Mononuclear cell (primary cell): ENCODE data around the gene PEMT. TPM values are rescaled to one million over a fixed set of nuclear protein-coding genes. Genes with fewer than 3 reads are reported as not detected.

Experiments used
- H3K27me3 ChIP-seq: 2 replicates; pipeline ENCODE4 v1.6.0; 2011; ENCODE audit warnings: low read length, control low read depth; ENCODE audit not compliant: insufficient read depth
- H3K4me1 ChIP-seq: 2 replicates; pipeline ENCODE4 v1.5.1; 2011; ENCODE audit warnings: mild to moderate bottlenecking, low read length, control low read depth; ENCODE audit not compliant: insufficient read depth
- H3K4me3 ChIP-seq: 2 replicates; pipeline ENCODE4 v1.5.1; 2011; ENCODE audit warnings: mild to moderate bottlenecking, low read length, moderate library complexity
- H3K9me3 ChIP-seq: 2 replicates; pipeline ENCODE4 v1.5.1; 2011; ENCODE audit warnings: low read depth, mild to moderate bottlenecking, control low read depth, low read length
- total RNA-seq: library from RNA; depleted of rRNA; stranded (reverse); fragments of >200 nt; gene quantifications from one replicate; pipeline ENCODE4 v1.2.3, GENCODE V29; 2012

Gene PEMT
- total RNA-seq, 1 donor = 13.9 TPM

DNA sequence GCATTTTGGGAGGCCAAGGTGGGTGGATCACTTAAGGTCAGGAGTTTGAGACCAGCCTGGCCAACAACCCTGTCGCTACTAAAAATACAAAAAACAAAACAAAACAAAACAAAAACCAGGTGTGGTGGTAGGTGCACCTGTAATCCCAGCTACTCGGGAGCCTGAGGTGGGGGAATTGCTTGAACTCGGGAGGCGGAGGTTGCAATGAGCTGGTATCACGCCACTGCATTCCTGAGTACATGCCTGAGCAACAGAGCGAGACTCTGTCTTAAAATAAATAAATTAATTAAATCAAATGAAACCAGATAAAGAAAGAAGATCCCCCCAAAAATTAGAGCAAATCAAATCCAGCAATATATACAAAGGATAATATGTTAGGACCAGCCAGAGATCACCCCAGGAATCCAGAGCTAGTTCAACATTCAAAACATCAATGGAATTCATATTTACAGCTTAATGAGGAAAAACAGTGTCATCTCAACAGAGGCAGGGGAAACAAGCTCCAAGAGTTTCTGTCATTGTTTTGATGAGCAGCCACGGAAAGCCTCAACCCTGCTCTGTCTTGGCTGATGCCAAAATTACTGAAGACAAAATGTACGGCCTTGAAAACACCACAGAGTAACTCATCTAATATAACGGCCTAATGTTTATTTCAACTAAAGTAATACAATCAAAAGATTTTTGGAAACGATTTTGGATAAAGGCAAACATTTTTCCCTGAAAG is 3.7 kb downstream of the PEMT start:
- H3K4me1 ChIP-seq = peaks cover 17% of the 10 kb centered on the region
- H3K9me3 ChIP-seq = no peaks in the 10 kb centered on the region
- no peaks in the 10 kb centered on the region for H3K27me3 ChIP-seq
- H3K4me3 ChIP-seq = no peak overlapping the region

DNA sequence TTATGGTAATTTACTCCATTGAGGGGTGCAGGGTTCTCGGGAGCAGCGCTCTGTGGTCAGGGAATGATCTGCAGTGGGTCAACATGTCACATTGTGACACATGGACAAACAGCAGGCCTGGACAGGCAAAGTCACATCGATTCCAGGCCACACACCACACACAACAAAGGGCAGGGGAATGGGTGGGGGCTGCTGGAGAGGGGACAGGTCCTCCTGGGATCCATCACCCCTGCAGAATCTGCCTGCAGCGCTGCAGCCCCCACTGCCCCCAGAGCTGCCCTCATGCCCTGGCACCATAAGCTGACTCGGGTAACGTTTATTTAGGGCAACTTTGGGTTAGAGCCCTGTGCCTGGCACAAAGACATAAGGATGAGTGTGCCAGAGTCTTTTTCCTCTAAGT is 9.1 kb downstream of the PEMT start:
- Histone ChIP-seq H3K27me3 (no peaks in the 10 kb centered on the region), H3K4me3 (no peak overlapping the region), H3K4me1 (no peaks in the 10 kb centered on the region), H3K9me3 (no peaks in the 10 kb centered on the region)

DNA sequence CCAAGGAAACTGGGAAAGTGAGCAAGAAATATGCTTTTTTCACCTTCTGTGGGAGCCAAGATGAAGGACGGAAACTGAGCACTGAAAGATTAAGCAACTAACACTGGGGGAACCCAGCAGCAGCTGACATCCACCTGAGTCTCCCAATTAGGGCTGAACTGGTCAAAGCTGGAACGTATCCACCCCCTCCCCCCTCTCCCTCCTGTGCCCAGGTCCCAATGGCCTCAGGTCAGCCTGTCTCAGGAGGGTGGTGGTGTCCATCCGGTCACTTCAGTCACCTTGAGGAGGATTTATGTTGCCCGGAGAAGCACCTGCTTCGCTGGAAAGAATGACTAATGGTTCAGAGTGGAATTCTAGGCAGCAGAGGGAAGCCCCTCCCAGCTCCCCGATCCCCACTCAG is 10.0 kb downstream of the PEMT start:
- Histone ChIP-seq H3K4me1 (no peaks in the 10 kb centered on the region), H3K9me3 (no peaks in the 10 kb centered on the region), H3K4me3 (no peak overlapping the region), H3K27me3 (no peaks in the 10 kb centered on the region)

DNA sequence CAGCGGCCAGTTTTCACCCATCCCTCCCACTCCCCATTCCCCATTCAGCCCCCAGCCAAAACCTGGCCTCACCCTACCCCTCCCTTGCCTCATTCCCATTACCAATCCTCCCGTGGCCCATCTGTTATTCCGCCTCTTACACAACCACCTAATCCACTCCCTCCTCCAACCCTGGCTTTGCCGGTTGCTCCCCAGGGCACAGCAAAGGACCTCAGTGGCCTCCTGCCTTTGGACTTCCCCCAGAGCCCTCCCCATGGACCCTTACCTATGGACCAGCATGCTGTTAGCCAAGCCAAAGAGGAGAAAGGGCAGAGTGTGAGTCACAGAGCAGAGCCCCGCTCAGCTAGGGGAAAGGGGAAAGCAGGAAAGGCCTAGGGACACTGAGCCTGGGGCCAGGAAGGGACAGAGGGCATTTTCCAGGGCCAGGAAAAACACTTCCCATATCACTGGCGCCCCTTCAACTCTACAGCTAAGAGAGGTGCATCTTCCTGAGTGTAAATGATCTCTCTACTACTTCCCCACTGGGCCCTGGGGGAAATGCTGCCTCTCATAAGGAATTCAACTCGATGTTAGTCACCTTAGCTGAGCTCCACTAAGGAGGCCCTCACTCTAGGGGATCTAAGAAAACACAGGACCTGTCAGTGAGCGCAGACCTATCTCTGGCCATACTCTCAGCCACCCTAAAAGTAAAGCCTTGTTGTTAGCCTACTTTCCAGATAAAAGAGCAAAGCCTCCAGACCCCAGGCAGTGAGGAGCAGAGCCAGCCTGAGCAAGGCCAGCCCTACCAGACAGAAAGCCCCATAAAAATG is 10.6 kb downstream of the PEMT start:
- no peaks in the 10 kb centered on the region for H3K27me3 ChIP-seq
- H3K4me3 ChIP-seq = no peak overlapping the region
- H3K4me1 ChIP-seq = no peaks in the 10 kb centered on the region
- H3K9me3 ChIP-seq = no peaks in the 10 kb centered on the region

DNA sequence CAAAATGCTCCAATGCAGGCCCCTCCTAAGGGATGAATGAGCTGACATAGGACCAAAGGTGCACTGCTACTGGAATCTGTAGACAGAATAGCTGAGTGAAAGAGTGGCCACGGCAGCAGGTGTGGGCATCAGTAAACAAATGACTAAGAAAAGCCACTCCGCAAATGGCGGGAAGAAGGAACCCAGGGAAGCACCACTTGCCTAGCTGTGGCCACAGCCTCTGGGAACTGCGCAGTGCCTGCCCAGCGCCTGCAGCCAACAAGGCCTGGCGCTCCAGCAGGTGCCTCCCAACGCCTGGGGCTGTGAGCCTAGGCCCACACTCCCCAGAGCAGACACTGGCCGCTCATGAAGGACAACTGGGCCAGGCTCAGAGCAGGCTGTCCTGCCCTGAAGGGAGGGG is 11.8 kb downstream of the PEMT start:
- no peak overlapping the region for H3K4me3 ChIP-seq
- H3K9me3 ChIP-seq = no peaks in the 10 kb centered on the region
- no peaks in the 10 kb centered on the region for H3K27me3 ChIP-seq
- no peaks in the 10 kb centered on the region for H3K4me1 ChIP-seq

DNA sequence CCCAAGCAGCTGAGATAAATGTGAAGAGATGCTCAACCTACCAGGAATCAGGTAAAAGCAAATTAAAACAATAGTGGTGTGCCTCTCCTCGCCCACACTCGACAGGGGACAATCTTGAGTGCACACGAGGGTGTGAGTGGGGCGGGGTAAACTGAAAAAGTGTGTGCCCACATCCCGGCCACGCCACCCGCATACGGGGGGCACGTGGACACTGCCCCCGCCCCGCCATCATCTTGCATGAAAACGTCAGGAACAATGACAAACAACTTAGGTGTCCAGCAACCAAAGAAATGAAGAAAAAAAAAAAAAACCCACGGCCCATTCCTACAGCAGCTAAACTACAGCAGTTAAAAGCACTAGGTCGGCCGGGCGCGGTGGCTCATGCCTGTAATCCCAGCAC is 14.1 kb downstream of the PEMT start:
- H3K4me3 ChIP-seq = no peak overlapping the region
- no peaks in the 10 kb centered on the region for H3K9me3 ChIP-seq
- H3K4me1 ChIP-seq = no peaks in the 10 kb centered on the region
- no peaks in the 10 kb centered on the region for H3K27me3 ChIP-seq

DNA sequence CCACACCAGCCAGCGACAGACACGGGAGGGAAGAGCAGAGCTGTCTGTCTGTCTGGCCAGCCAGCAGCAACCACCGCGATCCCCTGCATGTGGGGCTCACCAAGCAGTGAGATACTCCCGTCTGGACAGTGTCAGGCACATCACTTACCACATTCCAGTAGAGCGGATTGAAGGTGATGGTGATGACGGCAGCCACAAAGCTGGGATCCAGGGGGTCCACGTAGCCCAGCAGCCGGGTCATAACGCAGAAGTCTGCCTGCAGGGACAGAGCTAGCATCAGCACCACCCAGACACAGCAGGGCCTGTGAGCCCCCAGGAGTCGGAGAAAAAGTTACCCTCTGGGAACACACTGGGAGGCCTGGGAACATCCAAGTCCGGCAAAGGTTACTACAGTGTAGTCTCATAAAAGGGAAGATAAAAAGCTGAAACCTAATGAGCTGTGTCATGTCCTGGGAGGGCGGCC is 14.7 kb downstream of the PEMT start:
- Histone ChIP-seq H3K9me3 (no peaks in the 10 kb centered on the region), H3K4me1 (no peaks in the 10 kb centered on the region), H3K4me3 (no peak overlapping the region), H3K27me3 (no peaks in the 10 kb centered on the region)

DNA sequence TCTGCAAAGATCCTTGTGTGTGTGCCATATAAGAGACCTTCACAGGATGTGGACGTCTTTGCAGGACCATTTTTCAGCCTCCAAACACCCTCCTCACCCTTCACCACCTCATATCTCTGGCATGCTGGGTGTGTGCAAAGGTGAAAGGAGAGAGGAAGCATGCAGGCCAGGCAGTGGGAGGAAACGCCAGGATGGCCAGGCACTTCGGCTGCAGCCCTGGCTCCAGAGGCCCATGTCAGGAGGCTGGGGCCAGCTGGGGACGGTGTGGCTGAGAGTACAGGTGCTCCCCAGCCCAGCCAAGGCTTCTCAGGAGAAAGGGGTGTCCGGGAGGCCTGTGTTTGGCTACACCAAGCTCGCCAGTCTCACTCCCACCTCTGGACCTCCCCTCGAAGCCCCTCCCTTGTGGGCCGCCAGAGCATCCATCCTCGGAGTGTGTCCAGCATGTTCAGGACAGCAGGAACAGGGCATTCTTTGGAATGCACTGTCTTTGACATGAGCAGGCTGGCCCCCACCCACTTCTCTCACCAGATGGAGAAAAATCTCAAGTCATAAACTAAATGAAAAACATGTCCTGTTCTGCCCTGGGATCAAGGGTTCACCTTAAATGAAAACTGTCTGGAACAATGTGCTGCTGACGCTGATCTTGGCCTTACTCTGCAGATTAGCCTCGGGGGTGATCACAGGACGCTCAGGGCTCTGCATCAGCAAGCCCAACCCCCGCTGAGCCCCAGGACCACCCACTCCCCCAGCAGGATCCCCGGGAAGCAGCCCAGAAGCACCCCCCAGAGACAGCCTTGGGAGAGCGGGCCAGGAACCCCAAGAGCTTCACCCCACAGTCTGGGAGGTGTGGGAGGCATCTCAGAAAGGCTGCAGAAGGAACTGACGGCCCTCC is 15.9 kb downstream of the PEMT start:
- no peak overlapping the region for H3K4me3 ChIP-seq
- no peaks in the 10 kb centered on the region for H3K4me1 ChIP-seq
- H3K27me3 ChIP-seq = no peaks in the 10 kb centered on the region
- no peaks in the 10 kb centered on the region for H3K9me3 ChIP-seq

DNA sequence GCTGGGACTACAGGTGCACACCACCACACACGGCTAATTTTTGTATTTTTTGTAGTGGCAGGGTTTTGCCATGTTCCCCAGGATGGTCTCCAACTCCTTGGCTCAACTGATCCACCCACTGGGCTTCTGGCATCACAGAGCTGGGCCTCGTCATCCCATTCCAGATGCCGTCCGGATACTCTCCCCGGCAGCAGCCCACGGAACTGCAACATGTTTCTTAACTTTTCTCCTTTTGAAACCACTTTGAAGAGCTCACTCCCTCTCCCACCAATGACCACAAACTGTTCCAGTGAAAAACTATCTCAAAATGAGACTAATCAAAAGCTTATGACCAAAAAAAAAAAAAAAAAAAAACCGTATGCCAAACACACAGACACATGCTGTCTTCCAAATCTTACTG is 17.6 kb downstream of the PEMT start:
- Histone ChIP-seq H3K4me1 (no peaks in the 10 kb centered on the region), H3K9me3 (no peaks in the 10 kb centered on the region), H3K4me3 (no peak overlapping the region), H3K27me3 (no peaks in the 10 kb centered on the region)

DNA sequence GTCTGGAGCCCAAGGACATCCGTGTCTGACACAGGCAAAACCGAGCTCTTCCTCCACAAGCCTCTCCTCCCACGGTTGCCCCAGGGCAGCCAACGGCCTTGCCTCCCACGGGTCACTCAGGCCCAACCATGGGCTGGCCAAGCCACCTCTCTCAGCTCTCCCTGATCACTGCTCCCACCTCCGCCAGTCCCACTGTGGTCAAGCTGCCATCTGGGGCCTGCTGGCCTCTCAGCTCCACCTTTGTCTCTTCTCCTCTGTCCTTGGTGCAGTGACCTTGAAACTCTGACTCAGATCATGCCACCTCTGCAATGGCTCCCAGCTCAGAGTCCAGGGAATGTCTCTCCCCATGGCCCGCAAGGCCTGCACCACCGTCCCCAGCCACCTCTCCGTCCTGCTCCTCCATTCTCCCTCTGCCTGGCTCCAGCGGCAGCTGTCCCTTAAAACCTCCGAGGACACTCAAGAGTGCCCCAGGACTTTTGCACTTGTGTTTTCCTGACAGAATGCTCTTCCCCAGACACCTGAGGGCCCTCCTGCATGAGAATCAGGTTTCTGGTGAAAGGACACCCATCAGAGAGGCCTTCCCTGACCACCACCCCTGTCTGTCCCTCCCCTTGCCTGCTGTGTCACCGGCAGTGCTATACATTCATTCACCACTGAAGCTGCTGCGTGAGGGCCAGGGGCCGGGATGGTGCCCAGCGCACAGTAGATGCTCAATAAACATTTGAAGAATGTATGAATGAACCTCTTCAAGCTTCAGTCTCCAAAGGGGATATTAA is 19.3 kb downstream of the PEMT start:
- H3K4me1 ChIP-seq = no peaks in the 10 kb centered on the region
- no peak overlapping the region for H3K4me3 ChIP-seq
- no peaks in the 10 kb centered on the region for H3K9me3 ChIP-seq
- H3K27me3 ChIP-seq = no peaks in the 10 kb centered on the region

DNA sequence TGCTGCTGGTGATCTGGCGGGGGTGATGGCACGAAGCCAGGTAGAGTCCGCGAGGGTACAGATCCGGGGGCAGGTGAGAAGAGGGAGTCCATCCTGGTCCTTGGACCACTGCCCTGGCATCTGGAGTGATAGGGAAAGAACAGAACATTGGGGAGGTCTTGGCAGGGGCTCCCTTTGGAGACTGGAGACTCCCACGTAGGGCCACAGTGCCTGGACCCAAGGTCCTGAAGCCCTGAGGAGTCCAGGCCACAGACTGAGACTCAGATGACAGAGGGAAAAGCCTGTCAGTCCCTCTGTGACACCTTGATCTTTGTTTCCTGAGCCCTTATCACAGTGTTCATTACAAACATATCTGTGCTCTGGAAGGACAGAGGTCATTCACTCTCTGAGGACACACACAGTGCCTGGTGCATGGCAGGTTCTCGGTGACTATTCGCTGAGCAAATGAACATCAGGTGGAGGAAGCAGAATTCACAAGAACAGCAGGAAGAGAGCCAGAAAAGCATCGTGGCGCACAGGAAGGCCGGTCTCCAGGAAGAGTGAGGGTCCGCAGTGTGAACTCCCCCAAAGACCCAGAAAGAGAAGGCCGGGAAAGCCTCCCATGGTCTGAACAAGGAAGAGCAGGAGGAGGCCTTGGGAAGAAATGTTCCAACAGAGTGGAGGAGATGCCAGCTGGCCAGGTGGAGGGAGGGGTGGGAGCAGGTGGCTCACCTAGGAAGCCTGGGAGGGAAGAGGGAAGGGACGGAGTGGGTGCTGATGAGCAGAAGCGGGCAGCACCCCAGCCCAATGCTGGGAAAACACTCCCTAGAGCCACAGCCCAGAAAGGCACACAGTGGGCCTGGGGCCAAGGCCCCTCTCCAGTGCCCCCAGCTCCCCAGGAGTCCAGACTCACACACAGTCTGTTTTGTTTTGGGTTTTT is 20.5 kb downstream of the PEMT start:
- Histone ChIP-seq H3K4me3 (no peak overlapping the region), H3K9me3 (no peaks in the 10 kb centered on the region), H3K27me3 (no peaks in the 10 kb centered on the region), H3K4me1 (no peaks in the 10 kb centered on the region)

DNA sequence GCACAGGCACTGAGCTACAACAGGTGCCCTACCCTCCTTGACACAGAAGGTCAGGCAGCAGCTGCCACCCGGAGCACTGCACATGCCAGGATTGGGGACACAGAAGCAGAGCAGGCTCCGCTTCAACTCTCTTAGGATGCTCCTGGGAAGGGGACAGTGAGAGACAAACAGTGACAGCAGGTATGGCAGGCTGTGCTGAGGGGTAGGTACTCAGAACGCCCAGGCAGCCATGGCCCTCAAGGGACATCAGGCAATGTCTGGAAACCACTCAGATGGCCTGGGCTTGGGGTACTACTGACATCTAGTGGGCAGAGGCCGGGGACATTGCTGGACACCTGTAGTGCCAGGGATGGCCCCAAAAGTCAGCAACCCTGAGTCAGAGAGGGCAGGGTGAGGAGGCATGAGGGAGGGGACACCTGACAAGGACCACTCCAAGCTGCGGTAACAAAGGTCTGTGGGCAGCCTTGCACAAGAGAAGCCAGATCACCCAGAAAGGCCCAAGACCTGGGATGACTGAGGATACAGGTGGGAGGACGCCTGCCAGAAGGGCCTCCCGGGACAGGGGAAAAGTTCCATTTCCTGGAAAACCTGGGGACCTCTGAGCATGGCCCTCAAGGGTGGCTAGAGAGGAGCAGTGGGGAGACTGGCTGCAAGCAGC is 21.2 kb downstream of the PEMT start:
- Histone ChIP-seq H3K9me3 (no peaks in the 10 kb centered on the region), H3K27me3 (no peaks in the 10 kb centered on the region), H3K4me3 (no peak overlapping the region), H3K4me1 (no peaks in the 10 kb centered on the region)

DNA sequence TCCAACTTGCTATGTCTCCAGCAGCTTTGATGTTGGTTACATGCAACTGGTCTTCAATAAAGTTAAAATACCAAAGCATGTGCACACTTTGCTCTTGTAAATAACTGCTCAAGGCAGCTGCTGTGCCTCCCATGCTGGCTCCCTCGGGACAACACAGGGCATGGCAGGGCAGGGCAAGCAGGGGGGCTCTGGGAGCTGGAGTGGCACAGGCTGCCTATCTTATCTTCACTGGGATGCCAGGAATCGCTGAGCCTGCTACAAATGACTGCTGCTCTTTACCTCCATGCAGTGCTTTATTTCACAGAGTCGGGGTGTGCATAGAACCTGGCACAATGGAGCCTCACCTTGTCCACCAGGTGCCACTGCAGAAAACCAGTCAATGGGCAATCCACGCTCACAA is 21.8 kb downstream of the PEMT start:
- H3K9me3 ChIP-seq = no peaks in the 10 kb centered on the region
- H3K4me1 ChIP-seq = no peaks in the 10 kb centered on the region
- no peak overlapping the region for H3K4me3 ChIP-seq
- no peaks in the 10 kb centered on the region for H3K27me3 ChIP-seq
